A673 (cell line): ENCODE data around the gene ARHGAP6.

Experiments
- EZH2 ChIP-seq: fragments of 200-600 bp; sonication (generic); IDR thresholded peaks from 2 replicates; pipeline ENCODE4 v1.6.1; 2017; ENCODE audit warnings: borderline replicate concordance, low read depth, mild to moderate bottlenecking, mixed read lengths, antibody characterized with exemption, low read length; ENCODE audit not compliant: poor library complexity, severe bottlenecking
- TF ChIP-seq, protein P1 (sequence below): fragments of 300-800, 200-600 bp; sonication (generic); conservative IDR thresholded peaks from 2 replicates; pipeline ENCODE4 v1.5.1; 2017; ENCODE audit warnings: low read depth, mild to moderate bottlenecking, antibody characterized with exemption, low read length, moderate library complexity, mixed read lengths

DNA sequence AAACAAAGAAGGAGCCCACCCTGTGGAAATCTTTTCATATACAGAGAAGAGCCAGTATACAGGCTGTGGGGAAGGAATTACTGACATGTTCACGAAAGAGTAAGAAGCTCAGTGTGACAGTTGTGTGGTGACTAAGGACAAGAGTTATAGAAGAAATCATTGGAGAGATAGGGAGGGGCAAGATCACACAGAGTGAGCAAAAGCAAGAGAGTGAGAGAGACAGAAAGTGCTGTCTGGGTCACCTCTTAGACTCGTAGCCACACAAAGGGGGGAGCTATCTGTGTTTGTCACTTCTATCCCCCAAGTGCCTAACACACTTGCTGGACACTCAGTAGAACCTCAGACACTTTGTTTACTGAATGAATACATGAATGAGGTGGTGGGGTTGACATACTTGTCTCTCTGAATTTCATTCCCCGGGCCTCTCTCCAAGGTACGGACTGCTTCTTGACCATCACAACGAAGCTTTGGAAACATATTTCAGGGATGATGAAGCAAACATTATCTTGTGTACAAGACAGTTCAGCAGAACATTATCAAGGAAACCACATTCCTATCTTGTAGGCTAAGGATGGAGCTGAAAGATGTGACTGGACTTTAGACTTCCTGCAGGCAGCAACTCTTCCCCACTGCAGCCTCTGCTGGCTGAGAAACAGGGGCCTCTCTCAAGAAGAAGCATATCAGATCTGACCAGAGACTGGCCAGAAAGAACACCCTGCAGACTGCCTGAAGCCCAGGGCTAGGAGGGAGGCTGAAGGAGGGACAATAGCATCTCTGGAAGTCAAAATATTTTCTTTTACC, 204.3 kb downstream of the ARHGAP6 start:
- TF ChIP-seq, protein P1, sequence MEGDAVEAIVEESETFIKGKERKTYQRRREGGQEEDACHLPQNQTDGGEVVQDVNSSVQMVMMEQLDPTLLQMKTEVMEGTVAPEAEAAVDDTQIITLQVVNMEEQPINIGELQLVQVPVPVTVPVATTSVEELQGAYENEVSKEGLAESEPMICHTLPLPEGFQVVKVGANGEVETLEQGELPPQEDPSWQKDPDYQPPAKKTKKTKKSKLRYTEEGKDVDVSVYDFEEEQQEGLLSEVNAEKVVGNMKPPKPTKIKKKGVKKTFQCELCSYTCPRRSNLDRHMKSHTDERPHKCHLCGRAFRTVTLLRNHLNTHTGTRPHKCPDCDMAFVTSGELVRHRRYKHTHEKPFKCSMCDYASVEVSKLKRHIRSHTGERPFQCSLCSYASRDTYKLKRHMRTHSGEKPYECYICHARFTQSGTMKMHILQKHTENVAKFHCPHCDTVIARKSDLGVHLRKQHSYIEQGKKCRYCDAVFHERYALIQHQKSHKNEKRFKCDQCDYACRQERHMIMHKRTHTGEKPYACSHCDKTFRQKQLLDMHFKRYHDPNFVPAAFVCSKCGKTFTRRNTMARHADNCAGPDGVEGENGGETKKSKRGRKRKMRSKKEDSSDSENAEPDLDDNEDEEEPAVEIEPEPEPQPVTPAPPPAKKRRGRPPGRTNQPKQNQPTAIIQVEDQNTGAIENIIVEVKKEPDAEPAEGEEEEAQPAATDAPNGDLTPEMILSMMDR, result no peak
- no peak for TF ChIP-seq EZH2
